Tibial artery (tissue), 4 donors: Measurements from ENCODE around the gene NFATC1.

Experiments used
- DNase-seq, 2 donors: peaks; one replicate each; pipeline ENCODE4 v3.0.0-alpha.2; 2019
- H3K27ac ChIP-seq, 2 donors: fragments of 200-600 bp; sonication (generic) in 1 of 2; 1 replicate in 1 of 2; 2 replicates in 1 of 2; pipeline ENCODE4 v1.5.1; 2018 to 2019; ENCODE audit warnings: mild to moderate bottlenecking in 1 of 2
- H3K27me3 ChIP-seq, 2 donors: fragments of 200-600 bp; sonication (generic) in 1 of 2; one replicate each; pipeline versions ENCODE4 v1.5.1 to v1.6.0; 2016 to 2019
- H3K36me3 ChIP-seq, 3 donors: fragments of 200-600 bp; sonication (generic) in 2 of 3; one replicate each; pipeline ENCODE4 v1.5.1; 2016 to 2019; ENCODE audit warnings: mild to moderate bottlenecking in 2 of 3
- H3K4me1 ChIP-seq, 4 donors: fragments of 200-600 bp; sonication (generic) in 2 of 4; 1 replicate in 3 of 4; 2 replicates in 1 of 4; pipeline ENCODE4 v1.5.1; 2016 to 2019
- H3K4me3 ChIP-seq, 2 donors: fragments of 200-600 bp; sonication (generic) in 1 of 2; 1 replicate in 1 of 2; 2 replicates in 1 of 2; pipeline ENCODE4 v1.5.1; 2018 to 2019; ENCODE audit warnings: mild to moderate bottlenecking in 2 of 2
- H3K9me3 ChIP-seq, 3 donors: fragments of 200-600 bp; sonication (generic) in 1 of 3; one replicate each; pipeline ENCODE4 v1.5.1; 2016 to 2019
- intact Hi-C: fragments of 100-400 bp; cut with DNase I; formaldehyde crosslinking; loops from one replicate; pipeline ENCODE4 v1.15.0; 2023; ENCODE audit warnings: low total_unique reads
- TF ChIP-seq, protein P1 (sequence below), 2 experiments: fragments of 200-600 bp in 1 of 2; fragments of 450-650 bp in 1 of 2; IDR thresholded peaks; one replicate each; pipeline ENCODE4 v1.5.1; 2017 to 2019; ENCODE audit warnings: antibody characterized with exemption in 2 of 2, mild to moderate bottlenecking in 1 of 2, moderate library complexity in 1 of 2

NFATC1 gene

GRCh38 chr18:79365701-79366100 is 30.0 kb upstream of the NFATC1 start:
- TF ChIP-seq, protein P1, sequence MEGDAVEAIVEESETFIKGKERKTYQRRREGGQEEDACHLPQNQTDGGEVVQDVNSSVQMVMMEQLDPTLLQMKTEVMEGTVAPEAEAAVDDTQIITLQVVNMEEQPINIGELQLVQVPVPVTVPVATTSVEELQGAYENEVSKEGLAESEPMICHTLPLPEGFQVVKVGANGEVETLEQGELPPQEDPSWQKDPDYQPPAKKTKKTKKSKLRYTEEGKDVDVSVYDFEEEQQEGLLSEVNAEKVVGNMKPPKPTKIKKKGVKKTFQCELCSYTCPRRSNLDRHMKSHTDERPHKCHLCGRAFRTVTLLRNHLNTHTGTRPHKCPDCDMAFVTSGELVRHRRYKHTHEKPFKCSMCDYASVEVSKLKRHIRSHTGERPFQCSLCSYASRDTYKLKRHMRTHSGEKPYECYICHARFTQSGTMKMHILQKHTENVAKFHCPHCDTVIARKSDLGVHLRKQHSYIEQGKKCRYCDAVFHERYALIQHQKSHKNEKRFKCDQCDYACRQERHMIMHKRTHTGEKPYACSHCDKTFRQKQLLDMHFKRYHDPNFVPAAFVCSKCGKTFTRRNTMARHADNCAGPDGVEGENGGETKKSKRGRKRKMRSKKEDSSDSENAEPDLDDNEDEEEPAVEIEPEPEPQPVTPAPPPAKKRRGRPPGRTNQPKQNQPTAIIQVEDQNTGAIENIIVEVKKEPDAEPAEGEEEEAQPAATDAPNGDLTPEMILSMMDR (IDR thresholded peaks at IDR 0.05): no peak
- H3K9me3 ChIP-seq: no peaks in the 10 kb centered on the region
- H3K4me3 ChIP-seq: no peak overlapping the region
- intact Hi-C loops: no loop called here
- H3K27me3 ChIP-seq: no peaks in the 10 kb centered on the region
- peaks cover 17 to 55% (median 20%) of the 10 kb centered on the region in 3 donors for H3K36me3 ChIP-seq
- no peaks in the 10 kb centered on the region for H3K4me1 ChIP-seq
- DNase-seq: no peak
- H3K27ac ChIP-seq: no peak overlapping the region

GRCh38 chr18:79366177-79367094 is 29.3 kb upstream of the NFATC1 start:
- no peaks in the 10 kb centered on the region for H3K4me1 ChIP-seq
- intact Hi-C loops: no loop called here
- H3K27ac ChIP-seq: no peak overlapping the region
- no peaks in the 10 kb centered on the region for H3K27me3 ChIP-seq
- TF ChIP-seq, protein P1 (IDR thresholded peaks at IDR 0.05): no peak
- no peaks in the 10 kb centered on the region for H3K9me3 ChIP-seq
- H3K4me3 ChIP-seq: no peak overlapping the region
- H3K36me3 ChIP-seq: peaks cover 12 to 49% (median 13%) of the 10 kb centered on the region in 3 donors
- no peak for DNase-seq

- no peaks in the 10 kb centered on the region for H3K4me1 ChIP-seq
- no peaks in the 10 kb centered on the region for H3K9me3 ChIP-seq
- no peak for DNase-seq
- intact Hi-C loops: no loop called here
- no peak overlapping the region for H3K4me3 ChIP-seq
- H3K36me3 ChIP-seq: peaks cover 2 to 43% (median 4%) of the 10 kb centered on the region in 3 donors
- TF ChIP-seq, protein P1 (IDR thresholded peaks at IDR 0.05): no peak
- no peaks in the 10 kb centered on the region for H3K27me3 ChIP-seq
- H3K27ac ChIP-seq: no peak overlapping the region
Observed at GRCh38 chr18:79367480-79367879, 28.2 kb upstream of the NFATC1 start.

GRCh38 chr18:79367989-79368388 is 27.7 kb upstream of the NFATC1 start:
- Histone ChIP-seq H3K9me3 (no peaks in the 10 kb centered on the region), H3K36me3 (peaks cover 0 to 38% (median 4%) of the 10 kb centered on the region in 3 donors), H3K4me1 (no peaks in the 10 kb centered on the region), H3K4me3 (no peak overlapping the region), H3K27ac (no peak overlapping the region), H3K27me3 (no peaks in the 10 kb centered on the region)
- TF ChIP-seq, protein P1 (IDR thresholded peaks at IDR 0.05): no peak
- intact Hi-C loops: no loop called here
- DNase-seq: no peak

DNA sequence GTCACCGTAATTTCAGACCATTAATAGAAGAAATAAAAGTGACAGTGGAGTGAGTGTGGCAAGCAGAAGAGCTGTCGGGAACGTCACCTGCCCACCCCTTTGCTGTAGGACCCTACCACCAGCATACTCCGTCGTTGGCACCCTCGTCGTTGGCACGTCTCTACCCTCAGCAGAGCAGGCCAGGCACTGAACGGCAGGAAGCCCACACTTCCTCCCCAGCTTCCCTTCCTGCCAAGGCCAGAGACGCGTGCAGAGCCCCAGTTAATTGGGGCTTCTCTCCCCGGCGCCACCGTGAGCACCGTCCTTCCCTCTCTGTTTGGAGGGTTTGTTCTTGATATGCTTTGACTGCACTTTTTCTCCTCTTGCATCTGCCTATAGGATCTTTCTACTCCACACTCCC is 27.0 kb upstream of the NFATC1 start:
- intact Hi-C loops: no loop called here

More for the DNA sequence above, 27.0 kb upstream of the NFATC1 start:
- Histone ChIP-seq H3K9me3 (no peaks in the 10 kb centered on the region), H3K27me3 (no peaks in the 10 kb centered on the region), H3K4me3 (no peak overlapping the region), H3K4me1 (no peaks in the 10 kb centered on the region), H3K27ac (no peak overlapping the region), H3K36me3 (peaks cover 0 to 34% (median 4%) of the 10 kb centered on the region in 3 donors)
- TF ChIP-seq, protein P1 (IDR thresholded peaks at IDR 0.05): no peak
- no peak for DNase-seq
